CD4-positive, alpha-beta T cell (primary cell): Measurements from ENCODE around the gene RUNX3. TPM values are rescaled to one million over a fixed set of nuclear protein-coding genes. Genes with fewer than 3 reads are reported as not detected.

Source experiments
- ATAC-seq: fragments of 200-7000 bp; cut with Tn5 transposase; one replicate; pipeline ENCODE4 v1.10.0; 2022; ENCODE audit warnings: mild to moderate bottlenecking; ENCODE audit not compliant: poor library complexity
- CTCF ChIA-PET: fragments of 350-600 bp; sonication (Branson Sonifier 250); formaldehyde crosslinking; loops from one replicate; lab custom pipeline; 2021; ENCODE audit warnings: antibody characterized with exemption, inconsistent platforms; lab: Charles Lee
- POLR2A ChIA-PET: fragments of 350-600 bp; sonication (Branson Sonifier 250); formaldehyde crosslinking; loops from one replicate; lab custom pipeline; 2021; ENCODE audit warnings: antibody characterized with exemption, inconsistent platforms; lab: Charles Lee
- DNase-seq, 14 experiments: peaks; one replicate each; pipeline ENCODE4 v3.0.0-alpha.2; 2013 to 2020; ENCODE audit warnings: mixed read lengths in 2 of 14
- H3K27ac ChIP-seq, 2 donors: one replicate each; pipeline versions ENCODE4 v1.5.1 to v1.7.0; 2013; ENCODE audit warnings: low read length in 2 of 2, low read depth in 1 of 2, mild to moderate bottlenecking in 1 of 2
- H3K27me3 ChIP-seq, 2 experiments: 1 replicate in 1 of 2; 2 replicates in 1 of 2; pipeline versions ENCODE4 v1.6.1 to v1.7.0; 2013; ENCODE audit warnings: low read length in 2 of 2, control low read depth in 1 of 2, mild to moderate bottlenecking in 1 of 2, moderate library complexity in 1 of 2; ENCODE audit not compliant: insufficient read depth in 2 of 2, control insufficient read depth in 1 of 2
- H3K36me3 ChIP-seq: one replicate; pipeline ENCODE4 v1.6.1; 2013; ENCODE audit warnings: low read length, control low read depth; ENCODE audit not compliant: insufficient read depth
- H3K4me1 ChIP-seq: one replicate; pipeline ENCODE4 v1.6.1; 2013; ENCODE audit warnings: low read length, control low read depth; ENCODE audit not compliant: insufficient read depth
- H3K4me3 ChIP-seq: one replicate; pipeline ENCODE4 v1.5.1; 2013; ENCODE audit warnings: mild to moderate bottlenecking, low read length, moderate library complexity
- H3K9me3 ChIP-seq, 2 experiments: 1 replicate in 1 of 2; 2 replicates in 1 of 2; pipeline versions ENCODE4 v1.6.1 to v1.7.0; 2013; ENCODE audit warnings: low read length in 2 of 2, mild to moderate bottlenecking in 2 of 2, control low read depth in 1 of 2, moderate library complexity in 1 of 2; ENCODE audit not compliant: control insufficient read depth in 1 of 2, insufficient read depth in 1 of 2
- H3K27ac Mint-ChIP-seq: one replicate; pipeline ENCODE4 v1.8.0; 2020; ENCODE audit warnings: mixed read lengths
- H3K27me3 Mint-ChIP-seq: one replicate; pipeline ENCODE4 v1.8.0; 2021; ENCODE audit warnings: mixed read lengths
- H3K36me3 Mint-ChIP-seq: one replicate; pipeline ENCODE4 v1.8.0; 2021; ENCODE audit warnings: low read depth, mixed read lengths
- H3K4me1 Mint-ChIP-seq: one replicate; pipeline ENCODE4 v1.8.0; 2021; ENCODE audit warnings: low read depth, mixed read lengths
- H3K4me3 Mint-ChIP-seq: one replicate; pipeline ENCODE4 v1.8.0; 2020; ENCODE audit warnings: mild to moderate bottlenecking, mixed read lengths
- H3K9me3 Mint-ChIP-seq: one replicate; pipeline ENCODE4 v1.8.0; 2020; ENCODE audit warnings: mixed read lengths
- CTCF ChIP-seq: fragments of 200-600 bp; IDR thresholded peaks from one replicate; pipeline ENCODE4 v1.8.0; 2022; ENCODE audit warnings: antibody characterized with exemption, mild to moderate bottlenecking
- intact Hi-C, 2 experiments: fragments of 100-400 bp; cut with DNase I in 1 of 2; cut with micrococcal nuclease in 1 of 2; formaldehyde crosslinking; loops; one replicate each; pipeline versions ENCODE4 v1.15.1 to v1.9.0; 2023 to 2025; cut with DNase I, micrococcal nuclease
- total RNA-seq, 174 experiments: library from RNA in 2 of 174; stranded (reverse) in 2 of 174; gene quantifications; one replicate each; pipeline ENCODE4 v1.2.3 and lab custom pipeline; 2021 to 2026

Gene RUNX3
- total RNA-seq, 2 experiments from 2014 or later, result 202 to 209 TPM

GRCh38 chr1:24975391-24975790 lies 45.3 kb upstream of the RUNX3 start:
- ATAC-seq, result no peak
- POLR2A ChIA-PET, result interaction anchor here (0.8 to 2.5 kb wide), 3 partner anchors 10 to 43 kb away, joined by 3 to 12 read pairs (median 6); no protein-coding TSS in a partner anchor
- Mint-ChIP-seq H3K4me1 (peaks cover 65% of the 10 kb centered on the region), H3K4me3 (no peak overlapping the region), H3K9me3 (peaks cover 4% of the 10 kb centered on the region), H3K27me3 (no peaks in the 10 kb centered on the region), H3K36me3 (no peaks in the 10 kb centered on the region), H3K27ac (no peak overlapping the region)
- DNase-seq, result no peak
- TF ChIP-seq CTCF, result no peak
- H3K27me3 ChIP-seq, result no peaks in the 10 kb centered on the region
- peaks cover 43% of the 10 kb centered on the region for H3K4me1 ChIP-seq
- H3K9me3 ChIP-seq, result peaks cover 6 to 26% of the 10 kb centered on the region in 2 experiments
- no peaks in the 10 kb centered on the region for H3K36me3 ChIP-seq
- intact Hi-C loops, result no loop called here
- no peak overlapping the region for H3K27ac ChIP-seq
- no peak overlapping the region for H3K4me3 ChIP-seq
- CTCF ChIA-PET, result no interaction called here

- H3K36me3 ChIP-seq, result no peaks in the 10 kb centered on the region
- H3K9me3 Mint-ChIP-seq, result peaks cover 4% of the 10 kb centered on the region
- H3K9me3 ChIP-seq, result peaks cover 6 to 26% of the 10 kb centered on the region in 2 experiments
- peaks cover 48% of the 10 kb centered on the region for H3K4me1 ChIP-seq
- H3K4me3 Mint-ChIP-seq, result no peak overlapping the region
- H3K27ac ChIP-seq, result no peak overlapping the region
- intact Hi-C loops, result no loop called here
- ATAC-seq (no peak), DNase-seq (no peak)
- ChIA-PET CTCF (no interaction called here), POLR2A (interaction anchor here (1.1 to 2.5 kb wide), 5 partner anchors 8 to 49 kb away, joined by 3 to 12 read pairs (median 6); no protein-coding TSS in a partner anchor)
- no peaks in the 10 kb centered on the region for H3K27me3 Mint-ChIP-seq
- TF ChIP-seq CTCF, result no peak
- H3K36me3 Mint-ChIP-seq, result no peaks in the 10 kb centered on the region
- no peaks in the 10 kb centered on the region for H3K27me3 ChIP-seq
- no peak overlapping the region for H3K27ac Mint-ChIP-seq
- H3K4me1 Mint-ChIP-seq, result peaks cover 58% of the 10 kb centered on the region
- no peak overlapping the region for H3K4me3 ChIP-seq
Observed at GRCh38 chr1:24973315-24973714, 43.2 kb upstream of the RUNX3 start.

GRCh38 chr1:24972915-24973242 lies 42.8 kb upstream of the RUNX3 start:
- H3K9me3 ChIP-seq, result peaks cover 6 to 26% of the 10 kb centered on the region in 2 experiments
- peaks cover 47% of the 10 kb centered on the region for H3K4me1 ChIP-seq
- H3K27me3 ChIP-seq, result no peaks in the 10 kb centered on the region
- no peak for TF ChIP-seq CTCF
- H3K36me3 Mint-ChIP-seq, result no peaks in the 10 kb centered on the region
- H3K36me3 ChIP-seq, result no peaks in the 10 kb centered on the region
- H3K4me3 ChIP-seq, result no peak overlapping the region
- no peak overlapping the region for H3K4me3 Mint-ChIP-seq
- ChIA-PET CTCF (no interaction called here), POLR2A (interaction anchor here (1.1 to 2.5 kb wide), 3 partner anchors 8 to 50 kb away, joined by 3 to 12 read pairs (median 8); no protein-coding TSS in a partner anchor)
- no peak overlapping the region for H3K27ac Mint-ChIP-seq
- peaks cover 55% of the 10 kb centered on the region for H3K4me1 Mint-ChIP-seq
- no peak overlapping the region for H3K27ac ChIP-seq
- H3K9me3 Mint-ChIP-seq, result peaks cover 4% of the 10 kb centered on the region
- ATAC-seq (no peak), DNase-seq (no peak)
- intact Hi-C loops, result no loop called here
- H3K27me3 Mint-ChIP-seq, result no peaks in the 10 kb centered on the region
